Eye (tissue), 1 donor: ENCODE measurements around the gene GRAMD1C.

Source experiments
- DNase-seq: peaks from one replicate; pipeline ENCODE4 v3.0.0-alpha.2; 2015

GRAMD1C gene

DNA sequence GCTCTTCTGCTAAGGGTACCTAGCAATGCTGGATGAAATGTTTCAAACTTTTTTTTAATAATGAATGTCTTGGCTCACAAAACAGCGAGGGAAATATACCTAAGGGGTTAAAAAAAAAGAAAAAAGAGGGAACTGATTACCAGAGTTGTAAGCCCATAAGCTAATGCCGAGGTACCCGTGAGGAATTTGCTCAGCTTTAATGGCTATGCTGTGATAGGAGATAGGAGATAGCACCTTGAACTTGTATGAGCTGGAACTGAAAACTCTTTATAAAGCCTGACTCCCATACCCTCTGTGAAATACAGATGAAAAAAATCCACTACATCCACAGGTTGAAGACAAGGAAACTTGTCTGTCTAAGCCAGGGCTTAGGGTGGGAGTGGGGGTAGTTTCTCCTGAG is 13.9 kb downstream of the GRAMD1C start:
- no peak for DNase-seq

DNA sequence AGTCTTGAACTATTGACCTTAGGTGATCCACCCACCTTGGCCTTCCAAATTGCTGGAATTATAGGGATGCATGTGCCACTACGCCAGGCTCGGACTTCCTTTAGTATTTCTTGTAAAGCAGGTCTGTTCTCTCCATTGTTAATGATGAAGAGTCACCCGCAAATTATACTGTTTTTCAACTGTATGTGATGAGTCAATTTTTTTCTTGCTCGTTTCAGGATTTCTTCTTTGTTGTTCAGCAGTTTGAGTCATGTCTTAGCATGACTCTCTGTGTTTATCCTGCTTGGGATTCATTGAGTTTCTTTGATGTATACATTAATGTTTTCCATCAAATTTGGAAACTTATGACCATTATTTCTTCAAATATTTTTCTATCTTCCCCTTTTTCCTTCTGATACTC is 28.9 kb downstream of the GRAMD1C start:
- DNase-seq = no peak

DNA sequence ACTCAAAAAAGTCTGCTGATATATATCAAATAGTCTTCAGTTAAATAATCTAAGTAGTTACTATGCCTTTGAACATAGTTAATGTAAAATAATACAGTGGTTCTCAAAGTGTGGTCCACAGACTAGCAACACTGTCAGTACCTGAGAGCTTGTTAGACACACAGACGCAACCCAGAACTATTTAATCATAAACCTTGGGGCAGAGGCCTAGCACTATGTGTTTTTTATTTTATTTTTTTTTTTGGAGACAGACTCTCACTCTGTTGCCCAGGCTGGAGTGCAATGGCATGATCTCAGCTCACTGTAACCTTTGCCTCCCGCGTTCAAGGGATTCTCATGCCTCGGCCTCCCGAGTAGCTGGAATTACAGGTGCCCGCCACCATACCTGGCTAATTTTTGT is 34.7 kb downstream of the GRAMD1C start:
- DNase-seq = no peak

DNA sequence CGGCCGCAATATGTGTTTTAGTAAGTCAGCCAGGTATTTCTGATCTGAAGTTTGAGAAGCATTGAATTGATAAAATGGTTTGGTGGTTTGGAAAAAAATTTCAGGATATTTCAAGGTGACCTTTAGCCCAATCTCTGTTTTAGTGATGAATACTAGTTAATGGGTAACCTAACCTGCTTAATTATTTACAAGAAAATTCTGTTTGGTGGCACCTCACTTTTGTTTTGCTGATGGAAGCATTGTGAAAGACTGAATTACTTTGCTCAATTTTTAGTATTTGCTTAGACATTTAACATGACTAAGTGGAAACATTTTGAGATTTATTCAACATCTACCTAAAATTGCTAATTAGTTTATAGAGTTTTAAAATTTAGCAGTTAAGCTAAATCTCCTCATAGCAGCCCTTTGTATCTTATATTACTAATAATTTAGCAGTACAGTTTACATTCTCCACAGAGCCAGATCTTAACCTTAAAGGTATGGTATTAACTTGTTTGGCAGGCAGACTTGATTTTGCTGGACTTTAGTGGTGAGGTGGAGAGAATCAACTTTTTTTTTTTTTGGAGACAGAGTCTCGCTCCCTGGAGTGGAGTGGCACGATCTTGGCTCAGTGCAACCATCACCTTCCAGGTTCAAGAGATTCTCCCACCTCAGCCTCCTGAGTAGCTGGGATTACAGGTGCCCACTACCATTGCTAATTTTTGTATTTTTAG is 35.4 kb downstream of the GRAMD1C start:
- no peak for DNase-seq

DNA sequence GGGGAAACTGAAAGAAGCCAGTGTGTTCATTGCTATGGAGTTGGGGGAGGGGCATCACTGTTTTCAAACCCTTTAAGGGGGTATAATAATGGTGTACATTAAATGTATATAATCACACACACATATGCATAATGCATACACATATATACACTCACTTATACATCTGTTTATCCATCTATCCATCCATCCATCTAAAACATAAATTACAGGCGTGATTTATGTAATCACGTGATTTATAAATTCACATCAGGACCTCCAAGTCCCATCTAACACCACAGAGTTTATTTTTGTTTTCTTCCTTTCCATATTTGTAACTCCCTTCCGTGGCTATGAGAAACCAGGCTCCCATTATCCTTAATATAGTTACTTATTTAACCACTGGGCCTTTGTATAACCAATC is 39.8 kb downstream of the GRAMD1C start:
- no peak for DNase-seq

DNA sequence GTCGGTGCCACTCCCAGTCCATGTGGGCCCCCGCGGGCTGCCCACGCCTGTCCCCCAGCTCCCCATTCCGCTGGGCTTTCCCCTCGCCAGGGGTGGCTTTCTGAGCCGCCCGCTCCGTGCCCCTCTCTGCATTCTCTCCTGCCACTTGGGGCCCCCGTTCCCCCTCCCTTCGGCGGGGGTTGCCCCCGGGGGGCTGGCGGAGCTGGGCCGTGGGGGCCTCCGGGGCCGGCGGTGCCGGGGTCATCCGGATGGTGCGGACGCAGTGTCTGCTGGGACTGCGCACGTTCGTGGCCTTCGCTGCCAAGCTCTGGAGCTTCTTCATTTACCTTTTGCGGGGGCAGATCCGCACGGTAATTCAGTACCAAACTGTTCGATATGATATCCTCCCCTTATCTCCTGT is 46.5 kb downstream of the GRAMD1C start:
- no peak for DNase-seq

DNA sequence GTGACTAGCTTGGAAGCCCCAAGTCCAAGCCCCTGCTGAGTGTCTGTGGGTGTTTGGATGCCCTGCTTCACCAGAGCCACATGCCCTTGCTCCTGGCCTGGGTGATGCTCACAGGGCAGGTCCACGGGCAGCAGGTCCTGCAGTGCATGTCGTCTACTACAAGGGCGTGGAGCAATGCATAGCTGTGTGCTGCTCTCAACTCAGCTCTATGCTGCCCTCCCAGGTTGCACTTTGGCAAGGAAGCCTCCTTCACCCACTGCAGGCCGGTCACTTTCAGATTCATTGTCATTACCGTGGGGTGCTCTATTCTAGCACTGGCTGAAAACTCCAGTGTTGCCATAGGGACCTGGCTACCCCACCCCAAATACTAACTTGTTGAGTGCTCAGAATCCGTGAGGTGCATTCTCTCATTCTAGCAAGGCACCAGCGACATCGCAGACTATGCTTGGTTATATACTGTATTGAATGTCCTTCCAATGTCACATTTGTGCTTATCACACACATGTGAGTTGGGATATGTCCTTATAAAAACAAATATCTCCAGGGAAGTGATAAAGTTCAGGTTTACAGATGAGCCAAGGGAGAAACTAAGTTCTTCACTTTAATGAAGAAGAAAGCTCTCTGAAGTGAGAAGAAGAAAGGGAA is 51.8 kb downstream of the GRAMD1C start:
- no peak for DNase-seq

DNA sequence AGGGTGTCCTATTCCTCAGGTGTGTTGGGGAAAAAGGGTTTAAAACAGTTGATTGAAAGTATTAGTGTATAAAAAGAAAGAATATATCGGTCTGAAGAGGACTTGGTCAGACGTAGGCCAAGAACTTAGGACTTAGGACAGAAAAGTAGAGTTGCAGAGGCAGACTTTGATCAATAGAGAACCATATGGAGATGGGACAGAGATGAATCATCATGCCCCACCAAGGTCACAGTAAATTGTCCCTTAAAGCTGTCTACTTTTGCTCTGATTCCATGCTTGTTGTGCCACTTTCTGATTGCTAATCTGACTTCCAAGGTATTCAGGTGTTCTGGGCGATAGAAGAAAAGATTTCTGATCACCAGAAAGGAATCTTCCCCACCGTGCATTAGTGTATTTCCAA is 56.3 kb downstream of the GRAMD1C start:
- DNase-seq = no peak

DNA sequence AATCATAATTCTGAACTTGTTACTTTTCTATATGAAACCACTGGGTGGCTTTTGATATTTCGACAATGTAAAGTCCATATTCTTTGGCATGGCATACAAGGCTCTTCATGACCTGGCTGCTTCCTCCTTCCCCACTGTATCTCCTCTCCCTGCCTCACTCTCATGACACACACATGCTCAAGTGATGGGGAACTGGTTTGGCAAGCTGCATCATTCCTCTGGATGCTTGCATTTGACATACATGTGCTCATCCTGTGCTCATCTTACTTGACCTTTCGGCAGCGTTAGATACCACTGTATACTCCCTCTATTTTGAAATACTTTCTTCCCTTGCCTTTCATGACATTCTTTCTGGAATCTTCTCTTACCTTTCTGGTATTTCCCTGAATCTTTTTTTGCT is 57.4 kb downstream of the GRAMD1C start:
- DNase-seq = no peak

DNA sequence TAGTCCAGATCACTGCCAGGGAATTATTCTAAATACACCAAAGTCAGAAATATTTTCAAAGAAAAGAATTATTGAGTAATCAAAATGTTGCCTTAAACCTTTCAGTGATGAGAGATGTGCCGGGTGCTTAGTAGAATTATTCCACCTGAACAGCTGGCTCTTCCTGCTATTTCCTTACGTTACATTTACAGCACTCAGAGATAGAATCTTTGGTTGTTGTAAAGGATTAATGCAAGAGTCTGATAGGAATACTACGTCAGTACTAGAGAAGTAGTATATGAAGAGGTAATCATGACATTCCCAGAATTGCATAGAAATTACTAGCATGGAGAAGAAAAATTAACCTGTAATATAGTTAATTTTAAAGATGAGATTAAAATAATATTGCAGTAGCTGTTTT is 58.3 kb downstream of the GRAMD1C start:
- no peak for DNase-seq

DNA sequence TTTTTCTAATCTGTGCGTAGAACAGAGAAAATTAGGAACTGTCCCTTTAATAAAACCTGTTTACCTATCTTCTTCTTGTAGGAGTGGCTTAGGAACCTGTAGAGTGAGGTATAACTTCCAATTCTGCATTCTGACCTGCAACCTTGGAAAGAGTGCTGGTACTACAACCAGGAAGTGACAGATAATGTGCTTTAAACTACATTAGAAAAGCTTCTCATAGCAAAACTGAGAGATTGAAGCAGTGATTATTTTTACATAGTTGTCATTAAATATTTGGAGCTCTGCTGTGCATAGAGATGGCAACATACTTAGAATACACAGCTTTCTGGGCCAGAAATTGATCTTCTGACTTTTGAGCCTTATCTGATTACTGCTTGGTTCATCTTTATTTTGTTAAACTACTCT is 58.8 kb downstream of the GRAMD1C start:
- DNase-seq = no peak

DNA sequence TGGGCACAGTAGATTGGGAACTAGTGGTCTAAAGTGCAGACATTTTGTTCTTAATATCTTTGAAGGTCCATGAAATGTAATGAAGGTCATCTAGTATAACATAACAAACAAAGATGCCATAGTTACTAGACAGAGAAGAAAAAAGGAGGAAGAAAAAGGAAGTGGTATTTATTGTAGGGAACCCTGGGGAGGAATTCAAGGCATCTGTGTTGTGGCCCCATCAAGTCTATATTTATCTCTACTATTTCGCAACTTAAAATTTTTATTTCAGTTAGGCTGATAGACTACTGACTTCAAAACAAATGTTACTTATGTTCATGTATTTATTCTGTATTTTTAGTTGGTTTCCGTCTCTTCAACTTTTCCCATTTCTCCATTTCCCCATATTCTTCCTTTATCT is 60.3 kb downstream of the GRAMD1C start:
- no peak for DNase-seq

DNA sequence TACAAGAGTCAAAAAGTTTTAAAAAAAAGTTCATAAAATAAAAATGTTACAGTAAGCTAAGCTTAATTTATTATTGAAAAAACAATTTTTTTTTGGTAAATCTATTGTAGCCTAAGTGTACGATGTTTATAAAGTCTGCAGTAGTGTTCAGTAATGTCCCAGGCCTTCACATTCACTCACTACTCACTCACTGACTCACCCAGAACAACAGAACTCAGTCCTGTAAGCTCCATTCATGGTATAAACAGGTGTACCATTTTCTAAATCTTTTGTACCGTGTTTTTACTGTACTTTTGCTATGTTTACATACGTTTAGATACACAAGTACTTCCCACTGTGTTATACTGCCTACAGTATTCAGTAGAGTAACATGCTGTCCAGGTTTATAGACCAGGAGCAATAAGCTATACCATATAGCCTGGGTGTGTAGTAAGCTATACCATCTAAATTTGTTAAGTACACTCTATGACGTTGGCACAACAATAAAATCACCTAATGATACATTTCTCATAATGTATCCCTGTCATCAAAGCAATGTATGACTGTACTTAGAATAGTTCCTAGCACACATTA is 68.1 kb downstream of the GRAMD1C start:
- no peak for DNase-seq

DNA sequence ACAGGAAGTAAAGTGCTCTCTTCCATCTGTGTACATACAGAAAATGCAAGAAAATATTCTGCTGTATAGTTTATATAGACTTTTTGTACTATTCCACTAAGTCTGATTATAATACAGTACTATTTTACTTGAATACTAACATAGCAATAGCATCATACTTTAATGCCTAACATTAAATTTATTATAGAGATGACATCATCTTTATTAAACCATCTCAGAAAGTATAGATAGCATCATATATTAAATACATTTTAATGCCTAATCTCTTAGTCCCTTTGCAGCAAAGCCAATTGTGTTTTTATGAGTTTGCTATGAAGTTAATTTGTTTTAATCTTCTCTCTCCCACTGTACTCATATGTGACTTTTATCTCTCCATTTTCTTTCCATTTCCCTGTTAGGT is 69.5 kb downstream of the GRAMD1C start:
- DNase-seq = no peak

DNA sequence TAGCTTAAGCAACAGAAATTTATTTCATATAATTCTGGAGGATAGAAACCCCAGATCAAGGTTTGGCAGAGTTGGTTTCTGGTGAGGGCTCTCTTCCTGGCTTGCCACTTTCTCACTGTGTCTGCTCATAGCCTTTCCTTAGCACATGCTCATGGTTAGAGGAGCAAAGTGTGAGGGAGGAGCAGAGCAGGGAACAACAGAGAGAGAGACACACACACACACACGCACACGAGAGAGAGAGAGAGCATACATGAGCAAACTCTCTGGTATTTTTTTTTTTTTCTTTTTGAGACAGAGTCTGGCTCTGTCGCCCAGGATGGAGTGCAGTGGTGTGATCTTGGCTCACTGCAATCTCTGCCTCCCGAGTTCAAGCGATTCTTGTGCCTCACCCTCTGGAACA is 72.4 kb downstream of the GRAMD1C start:
- no peak for DNase-seq

DNA sequence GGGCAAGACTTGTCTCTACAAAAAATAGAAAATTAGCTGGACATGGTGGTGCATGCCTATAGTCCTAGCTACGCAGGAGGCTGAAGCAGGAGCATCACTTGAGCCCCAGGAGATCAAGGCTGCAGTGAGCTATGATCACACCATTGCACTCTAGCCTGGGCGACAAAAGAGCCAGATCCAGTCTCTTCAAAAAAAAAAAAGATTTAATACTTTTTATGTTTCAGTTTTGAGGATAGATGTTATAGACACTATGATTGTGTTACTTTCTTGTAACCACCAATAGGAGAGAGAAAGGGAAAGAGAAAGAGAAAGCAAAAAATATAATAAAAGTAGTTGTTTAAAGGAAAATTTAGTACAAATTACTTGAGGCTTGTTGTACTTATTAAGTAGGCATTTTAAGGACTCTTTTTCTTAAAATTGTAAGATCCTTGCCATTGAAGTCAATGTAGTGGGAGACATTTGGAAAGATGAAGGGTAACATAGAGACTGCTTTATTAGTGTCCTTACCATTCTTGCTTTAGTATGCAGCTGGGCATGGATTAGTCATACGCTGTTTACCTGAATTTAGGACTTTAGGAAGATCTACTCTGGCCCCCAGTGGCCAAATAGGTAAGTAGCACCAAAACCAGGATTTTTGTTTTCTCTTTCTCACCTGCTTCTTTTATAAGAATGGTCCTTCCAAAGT is 74.1 kb downstream of the GRAMD1C start:
- peak; percentile 13 for DNase-seq

DNA sequence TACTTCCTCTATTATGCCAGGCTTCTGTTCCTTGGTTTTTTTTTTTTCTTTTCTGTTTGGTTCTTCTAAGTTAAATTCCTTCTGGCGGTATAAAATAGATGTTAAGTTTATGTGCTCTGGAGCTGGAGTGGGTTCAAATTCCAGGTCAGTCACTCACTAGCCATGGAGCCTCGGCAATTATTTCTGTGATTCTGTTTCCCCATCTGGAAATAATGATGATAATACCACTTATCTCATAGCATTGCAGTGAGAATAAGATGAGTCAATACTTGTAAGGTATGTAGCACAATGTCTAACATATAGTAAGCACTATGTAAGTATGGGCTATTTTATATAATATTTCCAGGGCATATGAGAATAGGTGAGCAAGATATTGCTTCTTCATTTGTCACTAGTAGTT is 76.1 kb downstream of the GRAMD1C start:
- DNase-seq = no peak

DNA sequence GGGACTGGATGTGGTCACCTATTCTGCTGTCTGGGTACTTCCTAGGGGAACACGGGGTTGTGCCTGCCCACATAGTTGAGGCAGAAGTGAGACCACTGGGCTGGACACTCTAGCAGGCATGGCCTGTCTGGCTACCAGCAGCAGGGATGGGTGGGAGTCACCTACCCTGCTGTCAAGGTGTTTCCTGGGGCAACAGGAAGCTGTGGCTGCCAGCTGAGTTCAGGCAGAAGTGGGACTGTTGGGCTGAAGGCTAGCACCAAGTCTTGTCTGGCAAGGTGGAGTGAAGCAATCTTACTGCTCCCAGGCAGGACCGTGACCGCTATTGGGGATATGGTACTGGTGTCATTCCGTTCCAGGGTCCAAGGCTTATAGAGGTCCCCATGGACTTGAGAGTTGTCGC is 89.0 kb downstream of the GRAMD1C start:
- DNase-seq = no peak

DNA sequence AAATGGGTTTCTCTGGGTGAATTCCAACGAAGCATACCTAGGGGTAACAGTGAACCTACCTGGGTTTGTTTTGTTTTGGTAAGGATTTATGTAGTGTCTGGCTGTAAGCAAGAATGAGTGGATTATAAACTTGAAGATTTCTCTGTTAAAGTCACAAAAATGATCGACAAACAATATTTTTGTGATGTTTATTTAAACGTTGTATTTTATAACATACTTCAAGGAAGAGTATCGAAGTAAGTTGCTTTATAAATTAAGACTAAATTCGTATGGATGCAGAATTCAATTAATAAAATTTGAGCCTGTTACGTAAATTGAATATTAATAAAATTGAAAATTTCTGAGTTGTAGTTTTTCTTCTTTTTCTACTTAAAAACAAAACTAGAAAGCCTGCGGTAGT is 108.2 kb downstream of the GRAMD1C start:
- no peak for DNase-seq

DNA sequence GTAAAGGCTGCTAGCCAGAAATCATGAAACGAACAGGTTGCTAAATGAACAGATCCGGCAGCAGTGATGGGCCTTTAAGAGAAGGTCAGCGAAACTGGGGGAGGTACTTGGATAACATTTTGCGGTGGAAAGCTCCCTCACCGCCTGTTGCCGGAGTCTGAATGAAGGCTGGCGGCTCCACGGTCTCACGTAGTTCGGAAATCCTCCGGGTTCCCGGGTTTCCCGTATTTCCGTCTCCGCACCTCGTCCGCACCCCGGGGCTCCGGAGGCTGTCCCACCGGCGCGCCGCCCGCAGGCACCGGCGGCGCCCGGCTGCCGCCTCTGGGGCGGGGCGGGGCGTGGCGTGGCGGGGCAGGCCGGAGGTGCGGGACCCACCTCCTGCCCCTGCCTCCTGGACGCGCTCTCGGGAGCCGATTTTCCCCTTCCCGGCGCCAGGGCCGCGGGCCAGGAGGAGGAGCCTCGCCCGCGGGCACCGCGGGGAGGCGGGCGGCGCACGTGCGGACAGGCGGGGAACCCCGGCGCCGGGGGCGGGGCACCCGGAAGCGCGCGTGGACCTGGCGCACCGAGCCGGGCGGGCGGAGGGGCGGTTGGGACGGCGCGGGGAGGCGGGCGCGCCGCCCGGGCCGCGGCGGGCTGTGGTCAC is 108.9 kb downstream of the GRAMD1C start, which contains the start of gene ZDHHC23:
ZDHHC23 (plus strand) TSS at position 642 of the 643 bp plus-strand sequence. CDS start 790 bp downstream, outside the sequence.
- peak; percentile 65 for DNase-seq

DNA sequence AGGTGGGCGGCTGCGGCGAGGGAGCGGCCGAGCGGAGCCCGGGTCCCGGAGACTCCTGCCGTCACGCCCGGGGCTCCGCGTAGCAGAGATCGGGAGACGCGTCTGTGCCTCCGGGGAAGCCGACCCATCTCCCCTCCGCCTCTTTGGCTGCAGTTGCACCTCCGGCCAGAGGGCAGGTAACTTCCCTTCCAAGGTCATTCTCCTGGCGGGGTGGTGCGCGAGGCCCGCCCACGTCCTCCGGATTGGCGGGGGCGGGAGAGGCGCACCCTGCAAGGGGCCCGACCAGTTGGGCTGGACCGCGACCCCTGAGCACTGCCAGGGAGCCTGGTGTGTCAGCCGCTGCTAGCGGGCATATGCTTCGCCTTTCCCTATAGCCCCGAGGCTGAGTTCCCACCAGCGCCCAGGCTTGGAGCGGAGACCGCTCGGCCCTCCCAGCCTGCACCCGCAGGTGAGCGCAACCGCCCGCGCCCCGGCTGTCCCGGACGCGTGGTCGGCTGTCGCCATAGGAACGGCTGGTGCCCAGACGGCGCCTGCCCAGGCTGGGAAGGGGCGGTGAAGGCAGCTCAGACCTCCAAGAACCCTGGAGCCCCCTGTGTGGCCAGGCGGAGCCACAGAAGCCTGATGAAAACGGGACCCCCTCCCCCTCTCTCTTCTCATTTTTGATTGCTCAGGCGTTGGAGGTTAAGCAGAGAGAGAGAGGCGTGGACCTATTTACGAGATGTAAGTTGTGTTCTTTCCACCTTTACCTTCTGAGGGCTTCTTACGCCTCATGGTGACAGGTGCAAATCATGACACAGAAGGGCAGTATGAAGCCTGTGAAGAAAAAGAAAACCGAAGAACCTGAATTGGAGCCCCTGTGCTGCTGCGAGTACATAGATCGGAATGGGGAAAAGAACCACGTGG is 109.7 kb downstream of the GRAMD1C start:
- peak; percentile 66 for DNase-seq

DNA sequence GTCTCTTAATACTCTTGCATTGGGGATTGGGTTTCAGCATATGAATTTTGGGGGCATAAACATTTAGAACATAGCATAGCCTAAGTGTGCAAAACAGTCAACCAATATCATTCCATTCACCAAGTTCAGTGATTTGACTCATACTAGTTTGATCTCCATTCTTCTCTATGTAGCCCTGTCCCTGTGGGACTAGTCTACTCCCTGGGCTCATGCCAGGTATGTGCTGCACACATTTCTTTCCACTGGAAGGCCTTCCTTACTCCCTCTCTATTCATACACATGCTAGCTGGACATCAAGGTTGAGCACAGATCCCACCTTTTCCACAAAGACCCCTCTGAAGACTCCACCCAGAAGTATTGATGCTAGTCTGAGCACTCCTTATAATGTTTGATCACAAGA is 114.3 kb downstream of the GRAMD1C start:
- DNase-seq = no peak
